ENCODE data around the gene ZMYND19.
"Not testable (repeated sequence)": the region's sequence is repeated elsewhere in the genome, so short reads cannot be mapped to it uniquely, and the experiment has no call there.

ZMYND19 gene

DNA sequence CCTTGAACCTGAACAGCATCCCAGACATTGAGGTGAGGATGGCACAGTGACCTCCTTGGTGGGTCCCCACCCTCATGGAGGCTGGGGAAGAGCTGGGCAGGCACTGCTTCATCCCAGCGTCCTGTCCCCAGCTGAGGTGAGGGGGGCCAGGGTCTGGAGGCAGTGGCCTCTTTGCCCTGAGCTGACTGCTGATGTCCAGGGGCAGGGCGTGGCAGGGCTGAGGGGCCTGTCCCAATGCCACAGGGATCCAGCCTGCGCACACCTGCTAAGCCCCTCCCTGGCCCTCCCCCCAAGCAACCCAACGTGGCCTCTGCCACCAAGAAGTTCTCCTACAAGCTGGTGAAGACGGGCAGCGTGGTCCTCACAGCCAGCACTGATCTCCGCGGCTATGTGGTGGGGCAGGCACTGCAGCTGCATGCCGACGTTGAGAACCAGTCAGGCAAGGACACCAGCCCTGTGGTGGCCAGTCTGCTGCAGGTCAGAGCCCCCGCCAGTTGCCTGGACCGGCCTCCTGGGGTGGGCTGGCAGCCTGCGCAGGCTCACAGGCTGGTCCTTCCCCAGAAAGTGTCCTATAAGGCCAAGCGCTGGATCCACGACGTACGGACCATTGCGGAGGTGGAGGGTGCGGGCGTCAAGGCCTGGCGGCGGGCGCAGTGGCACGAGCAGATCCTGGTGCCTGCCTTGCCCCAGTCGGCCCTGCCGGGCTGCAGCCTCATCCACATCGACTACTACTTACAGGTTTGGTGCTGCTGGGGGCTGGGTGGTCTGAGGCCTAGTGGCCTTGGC, 23.6 kb upstream of the ZMYND19 start:
- no peak for DNase-seq

- DNase-seq = no peak
These were observed 22.9 kb upstream of the ZMYND19 start for GRCh38 chr9:137613259-137613658.

GRCh38 chr9:137612741-137613142, 22.4 kb upstream of the ZMYND19 start:
- no peak for DNase-seq

GRCh38 chr9:137611623-137612609, 21.6 kb upstream of the ZMYND19 start:
- no peak for DNase-seq

DNA sequence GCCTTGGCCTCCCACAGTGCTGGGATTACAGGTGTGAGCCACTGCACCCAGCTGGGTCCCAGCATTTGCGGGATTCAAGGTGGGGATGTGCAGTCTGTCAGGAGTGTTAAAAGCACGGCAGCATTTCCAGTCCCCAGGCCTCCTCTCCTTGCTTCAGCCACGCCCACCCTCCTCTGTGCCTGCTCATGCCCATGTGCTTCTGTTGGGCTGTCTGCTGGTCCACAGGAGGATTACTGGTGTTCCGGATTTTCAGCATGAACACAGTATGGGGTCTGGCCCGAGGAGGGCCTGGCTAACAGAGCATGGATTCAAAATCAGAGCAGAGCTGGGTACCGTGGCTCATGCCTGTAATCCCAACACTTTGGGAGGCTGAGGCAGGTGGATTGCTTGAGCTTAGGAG, 20.6 kb upstream of the ZMYND19 start:
- no peak for DNase-seq

GRCh38 chr9:137607141-137607857, 17.0 kb upstream of the ZMYND19 start:
- DNase-seq = no peak

DNA sequence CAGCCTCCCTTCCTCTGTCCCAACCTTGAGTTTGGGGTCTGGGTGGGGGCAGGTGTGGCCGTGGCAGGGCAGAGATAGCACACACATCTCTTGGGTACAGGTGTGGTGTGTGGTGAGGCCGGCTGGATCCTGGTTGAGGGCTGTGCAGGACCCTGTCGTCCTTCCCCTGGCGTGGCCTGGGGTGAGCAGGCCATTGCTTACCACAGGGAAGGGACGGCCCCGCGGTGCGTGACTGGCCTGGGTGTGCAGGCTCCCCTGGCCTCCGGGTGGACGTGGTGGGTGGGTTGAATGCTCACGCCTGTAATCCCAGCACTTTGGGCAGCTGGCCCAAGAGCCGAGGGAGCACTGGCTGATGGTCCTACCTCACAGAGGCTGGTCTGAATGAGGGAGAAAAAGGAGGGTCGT, 16.4 kb upstream of the ZMYND19 start:
- DNase-seq = no peak

GRCh38 chr9:137606005-137606621, 15.8 kb upstream of the ZMYND19 start:
- no peak for DNase-seq

DNA sequence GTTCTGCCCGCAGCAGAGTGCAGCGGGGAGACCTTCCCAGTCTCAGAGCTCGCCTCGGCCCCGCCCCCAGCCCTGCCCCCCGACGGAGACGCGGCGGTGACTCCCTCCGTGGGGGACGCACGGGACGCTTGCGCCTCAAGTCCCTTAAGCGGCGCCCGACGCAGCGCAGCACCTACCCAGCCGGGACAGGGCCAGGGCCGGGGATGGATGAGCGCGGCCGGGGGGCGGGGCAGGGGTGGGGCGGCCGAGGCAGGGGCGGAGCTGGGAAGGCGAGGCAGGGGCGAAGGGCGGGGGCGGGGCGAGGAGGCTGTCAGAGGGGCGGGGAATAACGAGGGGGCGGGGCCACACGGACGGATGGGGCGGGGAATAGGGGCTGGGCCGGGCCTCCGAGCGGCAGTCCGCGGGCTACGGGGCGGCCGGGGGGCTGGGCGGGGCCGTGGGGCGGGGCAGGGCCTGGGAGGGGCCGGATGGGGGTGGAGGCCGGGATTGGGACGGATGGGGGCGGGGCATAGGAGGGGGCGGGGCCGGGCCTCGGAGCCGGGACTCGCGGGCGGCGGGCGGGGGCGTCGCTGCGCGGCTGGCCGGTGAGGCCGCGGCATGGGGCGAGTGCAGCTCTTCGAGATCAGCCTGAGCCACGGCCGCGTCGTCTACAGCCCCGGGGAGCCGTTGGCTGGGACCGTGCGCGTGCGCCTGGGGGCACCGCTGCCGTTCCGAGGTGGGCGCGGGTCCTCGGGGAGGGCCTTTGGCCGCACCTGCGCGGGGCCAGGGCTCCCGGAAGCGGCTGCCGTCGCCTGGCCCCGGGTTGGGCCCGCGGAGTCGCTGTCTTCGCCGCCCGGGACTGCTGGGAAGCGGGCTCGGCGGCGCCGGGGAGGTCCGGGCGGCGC, 15.1 kb upstream of the ZMYND19 start, which contains the start of gene ARRDC1:
TSS of gene ARRDC1 (plus strand) at position 566 of the 884 bp plus-strand sequence. CDS start at position 598, 32 bp downstream.
- DNase-seq = no peak

DNA sequence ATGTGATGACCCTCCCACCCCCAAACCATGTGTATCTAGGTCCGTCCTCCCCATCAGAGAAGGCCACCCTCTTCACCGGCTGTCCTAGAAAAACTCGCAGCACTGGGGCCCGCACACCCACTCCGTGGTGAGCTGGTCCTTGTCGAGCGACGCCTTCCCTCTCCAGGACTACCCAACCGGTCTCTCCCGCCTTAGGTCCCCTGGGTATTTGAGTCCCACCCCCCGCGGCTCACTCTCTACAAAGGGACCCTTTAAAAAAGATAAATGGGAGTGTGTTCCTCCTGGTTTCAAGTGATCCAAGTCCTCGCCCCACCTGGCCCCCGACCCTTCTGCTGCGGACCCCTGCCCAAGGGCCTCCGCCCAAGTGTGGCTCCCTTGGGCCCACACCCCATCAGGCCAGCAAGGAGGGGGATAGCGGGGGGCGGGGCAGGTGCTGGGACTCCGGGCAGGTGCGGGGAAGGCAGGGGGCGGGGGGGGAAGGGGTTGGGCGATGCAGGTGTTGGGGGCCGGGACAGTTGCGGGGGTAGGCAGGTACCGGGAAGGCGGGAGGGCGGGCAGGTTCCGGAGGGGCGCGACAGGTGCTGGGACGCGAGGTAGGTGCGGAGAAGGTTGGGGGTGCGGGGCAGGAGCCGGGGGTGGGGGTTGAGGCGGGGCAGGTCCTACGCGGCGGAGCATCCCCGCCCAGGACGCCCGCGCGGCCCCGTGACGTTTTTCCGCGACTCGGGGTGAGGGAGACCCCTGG, 14.2 kb upstream of the ZMYND19 start:
- DNase-seq = no peak

DNA sequence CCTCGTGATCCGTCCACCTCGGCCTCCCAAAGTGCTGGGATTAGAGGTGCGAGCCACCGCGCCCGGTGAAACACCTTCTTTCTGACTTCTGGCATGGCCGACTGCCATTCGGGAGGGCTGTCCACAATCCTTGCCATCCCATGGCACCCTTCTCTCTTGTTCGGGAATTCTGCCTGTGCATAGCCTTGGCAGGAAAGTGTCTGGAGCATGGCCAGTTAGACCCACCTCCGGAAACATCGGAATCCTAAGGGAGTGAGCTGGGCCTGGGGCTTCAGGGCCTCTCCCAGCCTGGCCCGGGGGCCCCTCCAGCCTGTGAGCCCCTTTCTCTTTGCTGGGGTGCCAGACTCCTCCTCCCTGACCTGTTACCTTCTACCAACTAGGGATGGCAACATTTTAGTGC, 13.6 kb upstream of the ZMYND19 start:
- no peak for DNase-seq

- no peak for DNase-seq
These were observed 12.3 kb upstream of the ZMYND19 start for GRCh38 chr9:137602661-137603060.

DNA sequence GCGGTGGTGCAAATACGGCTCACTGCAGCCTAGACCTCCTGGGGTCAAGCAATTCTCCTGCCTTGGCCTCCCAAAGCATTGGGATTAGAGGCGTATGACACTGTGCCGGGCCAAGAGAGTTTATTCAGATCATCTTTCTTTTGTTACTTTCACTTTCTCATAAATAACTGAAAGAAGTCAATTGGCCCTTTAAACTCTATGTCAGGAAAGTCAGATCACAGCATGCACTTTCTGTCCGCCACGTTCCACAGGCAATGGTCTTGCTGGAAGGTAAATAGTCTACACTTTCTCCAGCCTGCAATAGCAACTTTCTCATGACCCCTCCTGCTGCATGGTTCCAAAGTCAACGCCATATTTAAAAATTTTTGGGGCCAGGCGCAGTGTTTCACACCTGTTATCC, 8.6 kb upstream of the ZMYND19 start:
- no peak for DNase-seq

DNA sequence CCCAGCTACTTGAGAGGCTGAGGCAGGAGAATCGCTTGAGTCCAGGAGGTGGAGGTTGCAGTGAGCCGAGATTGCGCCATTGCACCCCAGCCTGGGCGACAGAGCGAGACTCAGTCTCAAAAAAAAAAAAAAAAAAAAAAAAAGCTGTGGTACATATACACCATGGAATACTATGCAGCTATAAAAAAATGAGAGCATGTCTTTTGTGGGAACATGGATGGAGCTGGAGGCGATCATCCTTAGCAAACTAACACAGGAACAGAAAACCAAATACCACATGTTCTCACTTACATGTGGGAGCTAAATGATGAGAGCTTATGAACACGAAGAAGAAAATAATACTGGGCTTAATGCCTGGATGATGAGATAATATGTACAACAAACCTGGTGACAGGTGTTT, 6.3 kb upstream of the ZMYND19 start:
- not testable (repeated sequence) for DNase-seq

DNA sequence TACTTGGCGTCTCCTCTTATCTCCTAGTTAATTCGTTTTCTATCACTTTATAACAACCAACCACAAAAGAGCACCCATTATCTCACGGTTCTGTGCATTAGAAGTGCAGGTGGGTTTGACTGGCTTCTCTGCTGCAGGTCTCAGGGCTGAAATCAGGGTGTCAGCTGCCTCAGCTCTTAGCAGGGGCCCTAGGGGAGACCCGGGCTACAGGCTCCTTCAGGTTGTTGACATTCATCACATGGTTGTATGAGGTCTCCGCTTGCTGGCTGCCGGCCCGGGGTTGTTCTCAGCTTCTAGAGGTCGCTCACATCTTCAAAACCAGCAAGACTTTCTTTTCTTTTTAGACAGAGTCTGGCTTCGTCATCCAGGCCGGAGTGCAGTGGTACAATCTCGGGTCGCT, 2.9 kb upstream of the ZMYND19 start:
- no peak for DNase-seq

DNA sequence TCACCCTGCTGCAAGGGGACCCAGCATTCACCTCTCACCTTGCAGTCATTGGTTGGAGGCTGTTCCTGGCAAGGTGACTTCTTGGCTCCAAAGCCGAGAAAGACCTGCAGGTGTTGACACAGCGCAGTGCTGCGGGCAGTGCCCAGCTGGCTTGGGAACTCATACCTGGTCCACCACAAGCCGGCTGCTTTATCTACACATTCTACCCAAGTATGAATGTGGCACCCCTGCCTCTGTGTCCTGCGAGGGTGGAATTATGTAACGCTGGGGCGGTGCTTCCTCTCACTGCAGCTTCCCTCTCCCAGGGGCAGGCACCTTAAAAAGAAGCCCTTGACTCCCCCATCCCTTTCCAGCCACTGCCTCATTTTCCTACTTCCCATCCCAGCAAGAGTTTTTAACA, 2.5 kb upstream of the ZMYND19 start:
- no peak for DNase-seq

DNA sequence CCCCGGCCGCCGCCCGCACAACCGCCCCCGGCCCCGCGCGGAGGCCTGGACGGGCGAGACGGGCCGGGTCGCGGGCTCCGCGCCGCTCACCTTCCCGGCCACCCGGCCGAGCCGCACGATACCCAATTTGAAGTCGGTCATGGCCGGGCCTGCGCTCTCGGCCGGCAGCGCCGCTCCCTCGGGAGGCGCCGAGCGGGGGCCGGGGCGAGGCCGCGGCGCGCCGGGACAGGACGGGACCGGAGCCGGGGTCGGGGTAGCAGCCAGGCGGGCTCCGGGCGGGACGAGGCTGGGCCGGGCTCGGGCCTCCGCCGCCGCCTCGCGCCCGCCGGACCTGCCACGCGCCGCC, 216 bp downstream of the ZMYND19 start:
- DNase-seq = no peak

DNA sequence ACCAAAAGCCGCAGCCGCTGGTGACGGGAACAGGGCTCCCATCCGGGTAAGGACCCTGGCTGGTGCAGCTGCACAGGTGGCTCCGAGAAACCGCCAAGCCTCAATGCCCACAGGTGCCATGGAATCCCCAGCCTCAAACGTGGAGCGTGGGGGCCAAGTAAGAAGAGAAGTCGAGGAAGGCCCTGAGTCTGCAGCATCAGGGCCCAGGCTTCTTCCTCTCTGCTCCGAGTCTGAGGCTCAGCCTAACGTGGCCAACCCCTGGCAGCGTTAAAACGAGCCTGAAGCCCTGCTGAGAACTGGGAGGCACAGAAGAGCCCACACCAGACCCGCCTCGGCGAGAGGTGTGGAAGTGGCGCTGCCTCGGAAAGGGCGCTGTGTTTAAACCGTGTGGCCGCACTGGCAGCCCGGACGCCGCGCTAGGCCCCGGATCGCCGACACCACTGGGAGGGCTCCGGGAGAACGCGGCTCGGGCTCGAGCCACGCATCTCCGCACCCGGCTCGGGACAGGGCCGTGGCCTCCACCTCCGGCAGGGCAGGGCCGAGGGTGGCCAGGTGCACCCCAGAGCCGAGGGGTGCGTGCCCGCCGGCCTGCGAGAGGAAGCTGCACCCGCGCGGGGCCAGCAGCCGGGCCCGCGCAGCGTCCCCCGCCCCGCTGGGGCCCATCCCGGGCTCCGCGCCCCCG, 730 bp downstream of the ZMYND19 start:
- no peak for DNase-seq

GRCh38 chr9:137588891-137589290, 1.4 kb downstream of the ZMYND19 start:
- DNase-seq = no peak

DNA sequence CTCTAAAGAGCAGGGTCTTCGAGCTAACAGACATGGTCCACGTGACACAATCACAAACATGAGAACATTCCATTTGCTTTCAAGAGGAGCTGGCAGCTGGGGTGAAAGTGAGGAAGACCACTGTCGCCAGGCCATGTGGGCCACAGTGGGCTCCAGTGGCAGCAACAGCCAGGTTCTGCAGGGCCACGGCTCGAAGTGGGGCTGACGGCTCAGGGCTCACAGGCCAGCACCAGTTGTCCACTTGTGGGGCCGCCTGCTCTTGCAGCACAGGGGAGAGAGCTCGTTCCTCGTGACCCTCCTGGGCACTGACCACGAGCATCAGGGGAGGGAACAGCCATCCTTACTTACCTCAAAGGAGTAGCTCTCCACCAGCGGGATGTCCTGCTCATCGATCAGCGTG, 2.0 kb downstream of the ZMYND19 start:
- no peak for DNase-seq

Measured in cortex of kidney (tissue), 1 donor.